ENCODE results near the gene VARS2. TPM values are rescaled to one million over a fixed set of nuclear protein-coding genes. Genes with fewer than 3 reads are reported as not detected.

Gene VARS2
- total and polyA plus RNA-seq, 2 donors (not counting 1 experiment from before 2014, with no cell fraction given) = 27.1 to 41.6 TPM

GRCh38 chr6:30914854-30915590 is 984 bp downstream of the VARS2 start:
- no peaks in the 10 kb centered on the region for H3K27me3 Mint-ChIP-seq
- ChIA-PET POLR2A (interaction anchor here (1.7 kb wide), 1 partner anchor 31 kb away, joined by 18 read pairs; the partner anchor contains the start of gene DDR1), CTCF (interaction anchor here (0.9 to 6.3 kb wide), 20 partner anchors 10 to 559 kb away, joined by 3 to 87 read pairs (median 4); no protein-coding TSS in a partner anchor)
- H4K20me1 ChIP-seq (ENCODE audit: control insufficient read depth, insufficient read depth, low read length, poor library complexity, severe bottlenecking) = no peaks in the 10 kb centered on the region
- peaks cover 0 to 54% of the 10 kb centered on the region in 2 experiments for H3K36me3 ChIP-seq (replicated peaks in 1 of 2; ENCODE audit: control extremely low read depth in 1 of 2, control insufficient read depth in 1 of 2, extremely low read depth in 1 of 2, insufficient read depth in 2 of 2, low read length in 1 of 2)
- no peaks in the 10 kb centered on the region for H3K79me2 ChIP-seq (ENCODE audit: control insufficient read depth, insufficient read depth, low read length)
- intact Hi-C loops (cut with micrococcal nuclease) = loop anchor here (1.0 to 5.0 kb wide), 5 partner anchors 87 to 173 kb away; partner anchors contain the start of genes FLOT1 and IER3
- H3K4me3 Mint-ChIP-seq = peak overlapping the region; percentile 90
- no peaks in the 10 kb centered on the region for H3K9me3 Mint-ChIP-seq (ENCODE audit: insufficient read depth)
- ATAC-seq (ENCODE audit: low read depth) (no peak), DNase-seq (peak; percentile 27)
- H3K4me1 Mint-ChIP-seq = peaks cover 24% of the 10 kb centered on the region
- H3K9me3 ChIP-seq (ENCODE audit: control extremely low read depth in 1 of 3, control insufficient read depth in 2 of 3, insufficient read depth in 1 of 3, low read length in 2 of 3) = no peaks in the 10 kb centered on the region
- TF ChIP-seq, protein P1, sequence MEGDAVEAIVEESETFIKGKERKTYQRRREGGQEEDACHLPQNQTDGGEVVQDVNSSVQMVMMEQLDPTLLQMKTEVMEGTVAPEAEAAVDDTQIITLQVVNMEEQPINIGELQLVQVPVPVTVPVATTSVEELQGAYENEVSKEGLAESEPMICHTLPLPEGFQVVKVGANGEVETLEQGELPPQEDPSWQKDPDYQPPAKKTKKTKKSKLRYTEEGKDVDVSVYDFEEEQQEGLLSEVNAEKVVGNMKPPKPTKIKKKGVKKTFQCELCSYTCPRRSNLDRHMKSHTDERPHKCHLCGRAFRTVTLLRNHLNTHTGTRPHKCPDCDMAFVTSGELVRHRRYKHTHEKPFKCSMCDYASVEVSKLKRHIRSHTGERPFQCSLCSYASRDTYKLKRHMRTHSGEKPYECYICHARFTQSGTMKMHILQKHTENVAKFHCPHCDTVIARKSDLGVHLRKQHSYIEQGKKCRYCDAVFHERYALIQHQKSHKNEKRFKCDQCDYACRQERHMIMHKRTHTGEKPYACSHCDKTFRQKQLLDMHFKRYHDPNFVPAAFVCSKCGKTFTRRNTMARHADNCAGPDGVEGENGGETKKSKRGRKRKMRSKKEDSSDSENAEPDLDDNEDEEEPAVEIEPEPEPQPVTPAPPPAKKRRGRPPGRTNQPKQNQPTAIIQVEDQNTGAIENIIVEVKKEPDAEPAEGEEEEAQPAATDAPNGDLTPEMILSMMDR (IDR thresholded peaks at IDR 0.05) = no peak
- no peak for TF ChIP-seq EZH2 (IDR thresholded peaks at IDR 0.05; ENCODE audit: borderline replicate concordance, insufficient read depth, low read depth, low read length, poor library complexity, severe bottlenecking)
- peak overlapping the region; percentile 88 for H3K27ac Mint-ChIP-seq
- H3K9ac ChIP-seq (ENCODE audit: low read length) = peak overlapping the region; percentile 82
- peak overlapping the region; percentile 95 for H3K4me2 ChIP-seq (replicated peaks; ENCODE audit: low read depth, low read length, poor library complexity, severe bottlenecking)
- 63% methylated on average over 8 of the region's 17 CpGs for WGBS (ENCODE audit: insufficient coverage)
- H3K27ac ChIP-seq (ENCODE audit: low read length in 2 of 2) = peak overlapping the region in 1 of 2 donors; percentile 76
- H2AFZ ChIP-seq (ENCODE audit: insufficient read depth, low read depth, low read length, poor library complexity, severe bottlenecking) = peak overlapping the region; percentile 99
- H3K4me3 ChIP-seq (ENCODE audit: control extremely low read depth in 1 of 5, extremely low read depth in 1 of 5, insufficient read depth in 1 of 5, low read depth in 2 of 5, low read length in 4 of 5) = peak overlapping the region; percentile 27 to 84 (median 78)
- H3K4me1 ChIP-seq (ENCODE audit: control insufficient read depth in 2 of 2, insufficient read depth in 2 of 2, low read length in 2 of 2) = peaks cover 11 to 20% of the 10 kb centered on the region in 2 donors
- no peaks in the 10 kb centered on the region for H3K27me3 ChIP-seq (replicated peaks in 1 of 4; ENCODE audit: control extremely low read depth in 1 of 4, control insufficient read depth in 3 of 4, insufficient read depth in 4 of 4, low read length in 3 of 4)

- H3K27ac ChIP-seq (ENCODE audit: low read length in 2 of 2) = no peak overlapping the region
- intact Hi-C loops (cut with micrococcal nuclease) = loop anchor here (1.0 to 2.0 kb wide), 3 partner anchors 154 to 171 kb away; no protein-coding TSS in a partner anchor
- no peak overlapping the region for H3K4me3 ChIP-seq (ENCODE audit: control extremely low read depth in 1 of 5, extremely low read depth in 1 of 5, insufficient read depth in 1 of 5, low read depth in 2 of 5, low read length in 4 of 5)
- no peaks in the 10 kb centered on the region for H4K20me1 ChIP-seq (ENCODE audit: control insufficient read depth, insufficient read depth, low read length, poor library complexity, severe bottlenecking)
- H3K79me2 ChIP-seq (ENCODE audit: control insufficient read depth, insufficient read depth, low read length) = no peaks in the 10 kb centered on the region
- H3K27me3 Mint-ChIP-seq = no peaks in the 10 kb centered on the region
- TF ChIP-seq, protein P1 (IDR thresholded peaks at IDR 0.05) = peak; percentile 59
- TF ChIP-seq EZH2 (IDR thresholded peaks at IDR 0.05; ENCODE audit: borderline replicate concordance, insufficient read depth, low read depth, low read length, poor library complexity, severe bottlenecking) = no peak
- peak overlapping the region; percentile 90 for H3K4me3 Mint-ChIP-seq
- H2AFZ ChIP-seq (ENCODE audit: insufficient read depth, low read depth, low read length, poor library complexity, severe bottlenecking) = no peak overlapping the region
- peak overlapping the region; percentile 95 for H3K4me2 ChIP-seq (replicated peaks; ENCODE audit: low read depth, low read length, poor library complexity, severe bottlenecking)
- ChIA-PET CTCF (interaction anchor here (0.6 to 6.3 kb wide), 21 partner anchors 10 to 560 kb away, joined by 3 to 87 read pairs (median 4); no protein-coding TSS in a partner anchor), POLR2A (interaction anchor here (0.7 kb wide), 1 partner anchor 216 kb away, joined by 3 read pairs; no protein-coding TSS in a partner anchor)
- no peak for ATAC-seq (ENCODE audit: low read depth)
- no peaks in the 10 kb centered on the region for H3K27me3 ChIP-seq (replicated peaks in 1 of 4; ENCODE audit: control extremely low read depth in 1 of 4, control insufficient read depth in 3 of 4, insufficient read depth in 4 of 4, low read length in 3 of 4)
- peak; percentile 58 for DNase-seq
- H3K4me1 ChIP-seq (ENCODE audit: control insufficient read depth in 2 of 2, insufficient read depth in 2 of 2, low read length in 2 of 2) = peaks cover 11 to 20% of the 10 kb centered on the region in 2 donors
- H3K4me1 Mint-ChIP-seq = peaks cover 24% of the 10 kb centered on the region
- H3K36me3 ChIP-seq (replicated peaks in 1 of 2; ENCODE audit: control extremely low read depth in 1 of 2, control insufficient read depth in 1 of 2, extremely low read depth in 1 of 2, insufficient read depth in 2 of 2, low read length in 1 of 2) = peaks cover 0 to 56% of the 10 kb centered on the region in 2 experiments
- H3K9ac ChIP-seq (ENCODE audit: low read length) = no peak overlapping the region
- H3K9me3 Mint-ChIP-seq (ENCODE audit: insufficient read depth) = no peaks in the 10 kb centered on the region
- 23% methylated on average over 5 of the region's 5 CpGs for WGBS (ENCODE audit: insufficient coverage)
- peak overlapping the region; percentile 39 for H3K27ac Mint-ChIP-seq
- H3K9me3 ChIP-seq (ENCODE audit: control extremely low read depth in 1 of 3, control insufficient read depth in 2 of 3, insufficient read depth in 1 of 3, low read length in 2 of 3) = no peaks in the 10 kb centered on the region
Measured at GRCh38 chr6:30915591-30915946, 1.5 kb downstream of the VARS2 start.

All from B cell (primary cell).